ENCODE data around the gene POMP.

POMP gene

GRCh38 chr13:28658796-28659620, at the start of gene POMP:
POMP (plus strand) TSS chr13:28659130; CDS start chr13:28659185, 55 bp downstream.
- DNase-seq = peak; percentile 97

- DNase-seq = no peak
These were observed 49.5 kb upstream of the POMP start for GRCh38 chr13:28609381-28609780.

DNA sequence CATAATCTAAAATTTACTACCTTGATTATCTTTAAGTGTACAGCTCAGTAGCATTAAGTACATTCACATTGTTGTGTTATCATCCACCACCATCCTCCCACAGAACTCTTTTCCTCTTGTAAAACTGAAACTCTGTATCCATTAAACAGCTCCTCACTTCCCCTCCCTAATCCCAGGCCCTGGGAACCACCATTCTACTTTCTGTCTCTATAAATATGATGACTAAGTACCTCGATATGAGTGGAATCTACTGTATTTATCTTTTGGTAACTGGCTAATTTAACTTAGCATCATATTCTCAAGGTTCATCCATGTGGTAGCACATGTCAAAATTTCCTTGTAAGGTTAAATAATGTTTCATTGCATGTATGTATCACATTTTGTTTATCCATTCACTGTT, 49.0 kb upstream of the POMP start:
- DNase-seq = no peak

DNA sequence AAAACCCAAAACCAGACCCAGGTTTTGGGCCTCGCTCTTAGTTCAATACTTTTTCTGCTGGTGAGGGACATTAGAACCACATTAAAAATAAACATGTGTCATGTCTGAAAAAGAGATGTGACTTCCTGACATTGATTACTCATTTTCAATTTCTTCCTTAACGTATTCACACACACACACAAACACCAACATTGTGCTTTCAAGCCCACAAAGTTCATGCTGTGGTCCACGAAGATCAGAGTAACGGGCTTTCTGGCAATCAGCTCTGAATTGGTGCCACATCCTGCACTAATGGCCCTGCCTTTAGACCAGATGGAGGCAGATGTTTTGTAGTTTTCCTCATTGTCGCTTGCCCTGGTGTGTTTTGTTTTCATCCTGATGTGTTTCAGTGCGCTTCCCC, 47.9 kb upstream of the POMP start:
- no peak for DNase-seq

DNA sequence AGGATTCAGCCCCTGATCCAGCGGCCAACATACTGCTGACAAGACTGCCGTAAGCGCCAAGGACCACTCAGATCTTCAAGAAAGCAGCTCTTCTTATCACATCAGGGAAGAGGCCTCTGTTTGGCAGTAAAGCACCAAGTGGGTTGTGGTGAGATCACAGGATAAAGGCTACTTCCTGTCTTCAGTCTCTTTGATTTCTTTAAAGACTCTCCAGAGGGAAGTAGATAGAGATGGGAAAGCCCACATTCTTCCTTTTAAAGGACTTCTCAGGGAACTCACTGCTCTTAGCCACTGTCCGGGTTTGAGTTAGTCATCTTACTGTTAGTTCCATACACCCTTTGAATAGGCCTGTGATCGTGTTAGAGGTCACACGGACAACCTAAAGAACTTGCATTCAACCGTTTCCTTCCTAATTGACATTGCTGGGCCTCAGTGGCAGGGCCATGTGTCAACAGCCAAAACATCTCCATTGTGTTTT, 47.2 kb upstream of the POMP start:
- no peak for DNase-seq

DNA sequence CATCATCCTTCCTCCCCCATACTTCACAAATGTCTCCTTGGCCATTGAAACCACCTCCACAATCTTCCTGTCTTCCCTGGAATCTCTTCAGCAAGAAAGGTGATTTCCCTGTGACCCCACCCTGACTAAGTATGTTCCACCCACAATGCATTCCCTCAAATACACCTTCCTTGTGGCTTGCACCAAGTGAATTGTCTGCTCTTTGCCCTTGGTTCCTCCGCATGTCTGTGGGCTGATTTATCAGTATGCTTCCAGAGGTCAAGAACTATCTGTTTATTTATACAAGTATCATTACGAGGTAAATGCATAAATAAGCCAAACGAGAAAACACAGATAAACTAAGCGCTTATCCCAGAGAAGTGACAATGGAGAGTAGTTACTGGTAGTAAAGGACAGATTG, 45.4 kb upstream of the POMP start:
- DNase-seq = no peak

DNA sequence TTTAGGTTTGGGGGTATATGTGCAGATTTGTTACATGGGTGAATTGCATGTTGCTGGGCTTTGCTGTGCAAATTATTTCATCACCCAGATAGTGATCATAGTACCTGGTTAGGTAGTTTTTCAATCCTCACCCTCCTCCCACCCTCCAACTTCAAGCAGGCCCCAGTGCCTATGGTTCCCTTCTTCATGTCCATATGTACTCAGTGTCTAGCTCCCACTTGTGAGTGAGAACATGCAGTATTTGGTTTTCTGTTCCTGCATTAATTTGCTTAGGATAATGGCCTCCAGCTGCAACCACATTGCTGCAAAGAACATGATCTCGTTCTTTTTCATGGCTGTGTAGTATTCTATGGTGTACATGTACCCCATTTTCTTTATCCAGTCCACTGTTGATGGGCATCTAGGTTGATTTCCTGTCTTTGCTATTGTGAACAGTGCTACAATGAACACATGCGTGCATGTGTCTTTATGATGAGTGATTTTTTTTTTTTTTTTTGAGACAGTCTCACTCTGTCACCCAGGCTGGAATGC, 42.9 kb upstream of the POMP start:
- DNase-seq = no peak

DNA sequence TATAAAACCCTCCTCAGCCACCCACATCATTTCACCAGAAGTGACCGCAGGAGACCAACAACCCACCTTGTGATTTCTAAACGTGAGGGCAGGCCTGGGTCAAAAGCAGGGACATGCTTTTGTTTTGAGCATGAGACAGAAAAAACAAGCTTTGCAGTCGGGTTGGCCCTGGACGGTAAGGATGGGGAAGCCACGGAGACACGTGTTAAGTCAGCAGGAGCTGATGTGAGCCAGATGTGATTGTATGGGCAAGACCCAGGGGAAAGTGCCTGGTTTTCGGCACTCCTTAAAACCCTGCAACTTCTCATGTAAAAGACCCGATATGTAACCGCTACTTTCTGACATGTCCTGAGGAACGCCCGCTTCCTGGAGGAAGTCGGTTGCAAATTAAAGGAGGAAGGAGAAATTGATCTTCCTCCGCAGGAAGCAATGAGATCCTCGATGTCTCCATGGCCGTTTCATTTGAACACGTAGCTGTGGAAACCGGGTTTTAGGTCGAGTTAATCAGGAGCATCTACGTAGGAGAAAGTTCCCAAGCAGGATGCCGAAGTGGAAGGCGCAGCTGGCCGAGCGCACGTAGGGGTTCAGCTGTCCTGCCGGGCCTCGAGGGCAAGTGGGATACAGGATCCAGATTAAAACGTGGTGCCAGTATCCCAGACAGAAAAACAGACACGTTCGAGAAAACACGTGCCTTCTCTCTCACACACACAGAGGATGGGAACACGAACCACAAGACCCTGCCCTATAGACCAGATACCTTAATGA, 40.5 kb upstream of the POMP start:
- no peak for DNase-seq

GRCh38 chr13:28620011-28620830, 38.7 kb upstream of the POMP start:
- DNase-seq = no peak

DNA sequence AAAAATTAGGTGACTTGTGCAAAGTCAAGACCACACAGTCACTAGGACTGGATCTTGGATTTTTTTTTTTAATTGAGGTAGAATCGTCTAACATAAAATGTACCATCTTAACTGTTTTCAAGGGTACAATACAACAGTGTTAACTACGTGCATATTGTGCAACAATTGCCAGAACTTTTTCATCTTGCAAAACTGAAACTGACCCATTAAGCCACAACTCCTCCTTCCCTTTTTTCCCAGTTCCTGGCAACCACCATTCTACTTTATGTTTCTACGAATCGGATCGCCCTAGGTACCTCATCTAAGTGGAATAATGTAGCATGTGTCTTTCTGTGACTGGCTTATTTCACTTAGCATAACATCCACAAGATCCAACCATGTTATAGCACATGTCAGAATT, 37.5 kb upstream of the POMP start:
- no peak for DNase-seq

- no peak for DNase-seq
These were observed 36.6 kb upstream of the POMP start for GRCh38 chr13:28622286-28622685.

- DNase-seq = no peak
These were observed 34.9 kb upstream of the POMP start for GRCh38 chr13:28623782-28624706.

- no peak for DNase-seq
These were observed 34.1 kb upstream of the POMP start for GRCh38 chr13:28624707-28625432.

- no peak for DNase-seq
These were observed 32.7 kb upstream of the POMP start for GRCh38 chr13:28626266-28626665.

DNA sequence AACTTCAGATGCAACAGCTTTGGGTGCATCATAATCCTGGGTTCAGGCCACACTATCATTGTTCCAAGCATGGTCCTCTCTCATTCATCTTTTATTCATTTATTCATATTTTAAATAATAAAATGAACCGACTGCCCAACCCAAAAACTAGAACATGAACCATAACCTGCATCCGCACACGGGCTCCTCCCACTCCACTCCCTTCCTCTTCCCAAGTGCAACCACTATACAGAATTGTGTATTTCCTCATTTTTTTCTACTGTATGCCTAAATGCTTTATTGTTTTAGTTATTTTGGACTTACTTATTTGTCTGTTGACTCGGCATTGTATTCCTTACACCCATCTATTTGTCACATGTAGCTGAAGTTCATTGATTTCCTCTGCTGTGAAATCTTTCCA, 30.7 kb upstream of the POMP start:
- DNase-seq = no peak

DNA sequence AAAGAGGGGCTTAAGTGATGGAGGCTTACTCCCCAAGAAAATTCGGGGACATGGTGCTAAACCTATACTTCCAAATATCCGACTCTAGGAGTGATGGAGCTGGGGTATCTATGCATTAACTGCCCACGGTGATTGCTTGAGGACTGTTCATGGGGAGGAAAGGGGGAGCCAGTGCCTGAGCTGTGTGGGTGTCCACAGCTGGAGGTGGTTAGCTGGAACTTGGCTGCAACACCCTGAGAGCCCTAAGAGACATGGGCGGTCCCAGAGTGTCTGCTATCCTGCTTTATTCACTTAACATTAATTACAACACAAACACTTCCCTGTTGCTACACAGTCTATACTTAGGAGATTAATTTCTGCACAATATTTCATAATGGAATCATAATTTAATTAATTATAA, 28.1 kb upstream of the POMP start:
- no peak for DNase-seq

GRCh38 chr13:28631801-28632200, 27.1 kb upstream of the POMP start:
- DNase-seq = no peak

DNA sequence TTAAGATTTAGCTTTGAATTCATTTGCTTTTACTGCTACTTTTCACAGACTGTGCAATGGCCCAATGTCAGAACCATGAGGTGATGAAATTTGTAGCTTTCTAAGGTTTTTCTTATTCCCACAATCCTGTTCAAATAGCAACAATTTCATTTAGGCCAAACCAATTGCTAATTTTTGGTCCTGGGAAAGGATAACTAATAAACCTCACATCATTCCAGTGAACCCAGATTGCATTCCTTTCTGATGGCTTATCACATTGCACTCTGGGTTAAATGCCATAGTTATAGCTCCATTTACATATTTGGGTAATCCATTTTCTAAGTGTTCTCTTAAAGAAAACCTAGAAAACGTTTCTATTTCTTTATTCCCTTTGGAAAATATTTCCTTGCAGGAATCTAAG, 22.9 kb upstream of the POMP start:
- no peak for DNase-seq

GRCh38 chr13:28636677-28637317, 22.1 kb upstream of the POMP start:
- peak; percentile 58 for DNase-seq

- DNase-seq = no peak
These were observed 21.1 kb upstream of the POMP start for GRCh38 chr13:28637714-28638355.

Data from femur (tissue), 1 donor.